Measurements from ENCODE around the gene LRGUK. TPM values are rescaled to one million over a fixed set of nuclear protein-coding genes. Genes with fewer than 3 reads are reported as not detected.

LRGUK gene
- total RNA-seq, 1 experiment from 2014 or later = 1.0 TPM

DNA sequence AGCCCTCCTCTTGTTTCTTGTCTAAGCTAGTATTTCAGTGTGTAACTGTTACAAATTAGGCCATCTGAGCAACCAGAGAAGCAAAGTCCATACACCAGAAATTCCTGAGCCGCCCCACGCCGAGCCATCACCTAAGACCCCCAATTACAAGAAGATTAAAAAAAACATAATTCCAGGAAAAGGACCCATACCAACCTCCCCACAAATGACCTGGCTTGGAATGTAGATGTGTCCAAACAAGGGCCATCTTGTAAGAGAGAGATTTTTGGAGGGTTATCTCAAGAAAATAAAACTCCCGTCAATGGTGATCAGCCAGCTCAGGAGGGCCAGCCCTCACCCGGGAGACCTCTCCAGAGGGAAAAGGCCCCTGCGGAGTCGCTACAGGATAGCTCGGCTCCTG lies 83.1 kb downstream of the LRGUK start:
- Histone ChIP-seq H2AFZ (ENCODE audit: low read length) (no peak overlapping the region), H3K27me3 (ENCODE audit: low read length) (peaks cover 13% of the 10 kb centered on the region; the same call in 1 of the 2 replicates), H3K9me3 (ENCODE audit: low read length) (no peaks in the 10 kb centered on the region), H3K9me2 (replicated peaks; ENCODE audit: low read length) (no peaks in the 10 kb centered on the region), H3K79me2 (ENCODE audit: low read length) (no peaks in the 10 kb centered on the region), H3K36me3 (ENCODE audit: low read depth, low read length) (no peaks in the 10 kb centered on the region), H3K4me2 (ENCODE audit: low read length) (no peak overlapping the region), H3K4me1 (ENCODE audit: insufficient read depth, low read length) (no peaks in the 10 kb centered on the region), H3F3A (ENCODE audit: low read length, unreplicated experiment) (no peaks in the 10 kb centered on the region), H3K9ac (ENCODE audit: low read length) (no peak overlapping the region), H3K4me3 (ENCODE audit: low read length) (no peak overlapping the region), H3K27ac (ENCODE audit: low read length) (no peak overlapping the region), H4K20me1 (ENCODE audit: low read length) (no peaks in the 10 kb centered on the region)
- ChIA-PET CTCF (no interaction called here), POLR2A (ENCODE audit: unreplicated experiment) (no interaction called here)
- DNase-seq (no peak), ATAC-seq (no peak)
- intact Hi-C loops (cut with micrococcal nuclease) = no loop called here
- TF ChIP-seq, protein P1, sequence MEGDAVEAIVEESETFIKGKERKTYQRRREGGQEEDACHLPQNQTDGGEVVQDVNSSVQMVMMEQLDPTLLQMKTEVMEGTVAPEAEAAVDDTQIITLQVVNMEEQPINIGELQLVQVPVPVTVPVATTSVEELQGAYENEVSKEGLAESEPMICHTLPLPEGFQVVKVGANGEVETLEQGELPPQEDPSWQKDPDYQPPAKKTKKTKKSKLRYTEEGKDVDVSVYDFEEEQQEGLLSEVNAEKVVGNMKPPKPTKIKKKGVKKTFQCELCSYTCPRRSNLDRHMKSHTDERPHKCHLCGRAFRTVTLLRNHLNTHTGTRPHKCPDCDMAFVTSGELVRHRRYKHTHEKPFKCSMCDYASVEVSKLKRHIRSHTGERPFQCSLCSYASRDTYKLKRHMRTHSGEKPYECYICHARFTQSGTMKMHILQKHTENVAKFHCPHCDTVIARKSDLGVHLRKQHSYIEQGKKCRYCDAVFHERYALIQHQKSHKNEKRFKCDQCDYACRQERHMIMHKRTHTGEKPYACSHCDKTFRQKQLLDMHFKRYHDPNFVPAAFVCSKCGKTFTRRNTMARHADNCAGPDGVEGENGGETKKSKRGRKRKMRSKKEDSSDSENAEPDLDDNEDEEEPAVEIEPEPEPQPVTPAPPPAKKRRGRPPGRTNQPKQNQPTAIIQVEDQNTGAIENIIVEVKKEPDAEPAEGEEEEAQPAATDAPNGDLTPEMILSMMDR (conservative IDR thresholded peaks at IDR 0.05; ENCODE audit: low read depth, low read length) = no peak
- no peak for TF ChIP-seq EZH2 (IDR thresholded peaks at IDR 0.05; ENCODE audit: low read length, unreplicated experiment)
- no peak for TF ChIP-seq EZH2phosphoT487 (IDR thresholded peaks at IDR 0.05; ENCODE audit: borderline replicate concordance, low read length)
- BruUV-seq (replicated peaks) = no TSS peak

DNA sequence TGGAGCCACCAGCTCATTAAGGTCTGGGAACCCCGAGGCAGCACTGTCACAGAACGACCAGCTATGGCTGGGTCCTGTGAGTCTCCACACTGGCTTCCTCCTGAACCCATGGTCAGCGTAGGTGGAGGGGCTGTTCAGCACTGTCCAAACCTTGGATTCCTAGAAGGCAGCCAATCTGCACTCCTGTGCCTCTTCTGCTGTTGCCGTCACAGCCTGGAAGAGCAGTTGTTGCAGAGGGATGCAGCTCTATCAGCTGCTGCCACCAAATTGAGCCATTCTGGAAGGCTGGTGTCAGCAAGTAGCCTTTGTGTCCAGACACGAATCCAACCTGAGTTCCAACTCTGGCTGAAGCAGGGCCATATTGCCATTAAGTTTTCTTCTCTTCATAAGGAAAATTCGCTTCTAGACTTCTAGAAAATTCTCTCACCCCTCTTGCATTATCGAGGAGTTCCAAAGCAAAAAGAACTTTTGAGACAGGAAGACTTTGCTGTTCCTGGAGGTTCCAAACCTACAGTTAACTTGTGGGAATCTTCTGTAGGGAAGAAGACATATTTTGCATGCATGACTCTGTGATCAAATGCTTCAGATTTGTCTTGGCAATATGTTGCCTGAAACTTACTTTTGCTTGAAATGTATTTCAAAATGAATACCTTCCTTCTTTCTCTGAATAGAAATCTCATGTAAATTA lies 84.0 kb downstream of the LRGUK start:
- H3K36me3 ChIP-seq (ENCODE audit: low read depth, low read length) = no peaks in the 10 kb centered on the region
- H3K9ac ChIP-seq (ENCODE audit: low read length) = no peak overlapping the region
- no peaks in the 10 kb centered on the region for H3F3A ChIP-seq (ENCODE audit: low read length, unreplicated experiment)
- intact Hi-C loops (cut with micrococcal nuclease) = no loop called here
- H4K20me1 ChIP-seq (ENCODE audit: low read length) = no peaks in the 10 kb centered on the region
- H3K4me2 ChIP-seq (ENCODE audit: low read length) = no peak overlapping the region
- no peaks in the 10 kb centered on the region for H3K4me1 ChIP-seq (ENCODE audit: insufficient read depth, low read length)
- no peak overlapping the region for H3K27ac ChIP-seq (ENCODE audit: low read length)
- DNase-seq (no peak), ATAC-seq (no peak)
- POLR2A ChIA-PET (ENCODE audit: unreplicated experiment) = no interaction called here
- no peak overlapping the region for H2AFZ ChIP-seq (ENCODE audit: low read length)
- no peaks in the 10 kb centered on the region for H3K9me3 ChIP-seq (ENCODE audit: low read length)
- no peak overlapping the region for H3K4me3 ChIP-seq (ENCODE audit: low read length)
- no TSS peak for BruUV-seq (replicated peaks)
- CTCF ChIA-PET = no interaction called here
- H3K79me2 ChIP-seq (ENCODE audit: low read length) = no peaks in the 10 kb centered on the region
- H3K9me2 ChIP-seq (replicated peaks; ENCODE audit: low read length) = no peaks in the 10 kb centered on the region
- peaks cover 13% of the 10 kb centered on the region; the same call in 1 of the 2 replicates for H3K27me3 ChIP-seq (ENCODE audit: low read length)
- TF ChIP-seq EZH2 (IDR thresholded peaks at IDR 0.05; ENCODE audit: low read length, unreplicated experiment) (no peak), EZH2phosphoT487 (IDR thresholded peaks at IDR 0.05; ENCODE audit: borderline replicate concordance, low read length) (no peak)
- TF ChIP-seq, protein P1 (conservative IDR thresholded peaks at IDR 0.05; ENCODE audit: low read depth, low read length) = no peak

DNA sequence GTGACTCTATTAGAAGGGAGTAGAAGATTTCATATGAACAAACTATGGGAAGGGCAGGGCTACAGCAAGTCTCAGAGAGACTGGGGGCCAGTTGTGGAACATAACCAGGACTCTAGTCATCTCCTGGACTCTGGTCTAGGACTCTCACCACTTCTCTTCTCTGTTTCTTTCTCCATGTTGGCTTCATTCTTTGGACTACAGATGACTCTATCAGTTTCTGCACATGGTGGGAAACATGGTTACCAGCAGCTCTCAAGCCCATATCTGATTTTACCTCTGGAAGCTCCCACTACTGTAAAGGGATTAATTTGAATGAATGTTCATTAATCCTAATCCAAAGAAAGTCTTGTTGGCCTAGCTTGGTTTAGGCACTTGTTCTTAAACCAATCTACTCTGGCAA lies 84.7 kb downstream of the LRGUK start:
- no peaks in the 10 kb centered on the region for H3K79me2 ChIP-seq (ENCODE audit: low read length)
- no peak for ATAC-seq
- no peak for DNase-seq
- H3F3A ChIP-seq (ENCODE audit: low read length, unreplicated experiment) = no peaks in the 10 kb centered on the region
- no peak overlapping the region for H2AFZ ChIP-seq (ENCODE audit: low read length)
- H3K27ac ChIP-seq (ENCODE audit: low read length) = no peak overlapping the region
- BruUV-seq (replicated peaks) = no TSS peak
- H3K9me3 ChIP-seq (ENCODE audit: low read length) = no peaks in the 10 kb centered on the region
- peaks cover 16% of the 10 kb centered on the region; the same call in 1 of the 2 replicates for H3K27me3 ChIP-seq (ENCODE audit: low read length)
- H3K9ac ChIP-seq (ENCODE audit: low read length) = no peak overlapping the region
- no peak overlapping the region for H3K4me3 ChIP-seq (ENCODE audit: low read length)
- no peaks in the 10 kb centered on the region for H3K9me2 ChIP-seq (replicated peaks; ENCODE audit: low read length)
- POLR2A ChIA-PET (ENCODE audit: unreplicated experiment) = no interaction called here
- no peaks in the 10 kb centered on the region for H4K20me1 ChIP-seq (ENCODE audit: low read length)
- TF ChIP-seq EZH2 (IDR thresholded peaks at IDR 0.05; ENCODE audit: low read length, unreplicated experiment) (no peak), EZH2phosphoT487 (IDR thresholded peaks at IDR 0.05; ENCODE audit: borderline replicate concordance, low read length) (no peak)
- TF ChIP-seq, protein P1 (conservative IDR thresholded peaks at IDR 0.05; ENCODE audit: low read depth, low read length) = no peak
- no peaks in the 10 kb centered on the region for H3K4me1 ChIP-seq (ENCODE audit: insufficient read depth, low read length)
- H3K4me2 ChIP-seq (ENCODE audit: low read length) = no peak overlapping the region
- intact Hi-C loops (cut with micrococcal nuclease) = no loop called here
- CTCF ChIA-PET = no interaction called here
- no peaks in the 10 kb centered on the region for H3K36me3 ChIP-seq (ENCODE audit: low read depth, low read length)
